Trophoblast cell (in vitro differentiated cells and primary cell): ENCODE data around the gene RAB44.

Experiments
- DNase-seq, 2 donors: peaks; one replicate each; pipeline ENCODE4 v3.0.0-alpha.2; 2016
- H2AFZ ChIP-seq: 2 replicates; pipeline ENCODE4 v1.6.1; 2013; ENCODE audit warnings: low read length, moderate library complexity, mild to moderate bottlenecking; ENCODE audit not compliant: insufficient read depth, poor library complexity
- H2AK5ac ChIP-seq: 2 replicates; pipeline ENCODE4 v1.6.1; 2013; ENCODE audit warnings: mild to moderate bottlenecking, low read length
- H2BK120ac ChIP-seq: 2 replicates; pipeline ENCODE4 v1.6.1; 2013; ENCODE audit warnings: low read length, mild to moderate bottlenecking, moderate library complexity; ENCODE audit not compliant: insufficient read depth, poor library complexity
- H2BK12ac ChIP-seq: 2 replicates; pipeline ENCODE4 v1.6.1; 2013; ENCODE audit warnings: mild to moderate bottlenecking, low read length, moderate library complexity
- H2BK5ac ChIP-seq: 2 replicates; pipeline ENCODE4 v1.6.1; 2013; ENCODE audit warnings: low read length, low read depth, moderate library complexity, mild to moderate bottlenecking; ENCODE audit not compliant: poor library complexity
- H3K14ac ChIP-seq: 2 replicates; pipeline ENCODE4 v1.6.1; 2013; ENCODE audit warnings: mild to moderate bottlenecking, low read length
- H3K18ac ChIP-seq: 2 replicates; pipeline ENCODE4 v1.6.1; 2013; ENCODE audit warnings: mild to moderate bottlenecking, low read length
- H3K23ac ChIP-seq: 2 replicates; pipeline ENCODE4 v1.6.1; 2013; ENCODE audit warnings: low read length
- H3K27ac ChIP-seq: 2 replicates; pipeline ENCODE4 v1.5.1; 2013; ENCODE audit warnings: low read depth, mild to moderate bottlenecking, inconsistent platforms, low read length, moderate library complexity
- H3K27me3 ChIP-seq: 2 replicates; pipeline ENCODE4 v1.6.1; 2013; ENCODE audit warnings: inconsistent platforms, mild to moderate bottlenecking, low read length, moderate library complexity; ENCODE audit not compliant: insufficient read depth
- H3K36me3 ChIP-seq, 2 experiments: 1 replicate in 1 of 2; 2 replicates in 1 of 2; pipeline ENCODE4 v1.6.1; 2013; ENCODE audit warnings: low read length in 2 of 2, mild to moderate bottlenecking in 2 of 2, moderate library complexity in 1 of 2; ENCODE audit not compliant: insufficient read depth in 2 of 2, control insufficient read depth in 1 of 2
- H3K4ac ChIP-seq: 2 replicates; pipeline ENCODE4 v1.6.1; 2013; ENCODE audit warnings: low read depth, mild to moderate bottlenecking, low read length, moderate library complexity
- H3K4me1 ChIP-seq, 2 experiments: 1 replicate in 1 of 2; 2 replicates in 1 of 2; pipeline ENCODE4 v1.6.1; 2013; ENCODE audit warnings: low read length in 2 of 2, mild to moderate bottlenecking in 2 of 2, moderate library complexity in 1 of 2; ENCODE audit not compliant: insufficient read depth in 2 of 2, control insufficient read depth in 1 of 2
- H3K4me2 ChIP-seq: 2 replicates; pipeline ENCODE4 v1.6.1; 2013; ENCODE audit warnings: inconsistent platforms, mild to moderate bottlenecking, low read length, moderate library complexity
- H3K4me3 ChIP-seq: 2 replicates; pipeline ENCODE4 v1.5.1; 2013; ENCODE audit warnings: mild to moderate bottlenecking, low read depth, low read length, inconsistent platforms
- H3K79me1 ChIP-seq: one replicate; pipeline ENCODE4 v1.6.1; 2013; ENCODE audit warnings: low read length
- H3K79me2 ChIP-seq: 2 replicates; pipeline ENCODE4 v1.6.1; 2013; ENCODE audit warnings: low read length, mild to moderate bottlenecking; ENCODE audit not compliant: control insufficient read depth, insufficient read depth, poor library complexity
- H3K9ac ChIP-seq: 2 replicates; pipeline ENCODE4 v1.6.1; 2013; ENCODE audit warnings: mild to moderate bottlenecking, low read length
- H3K9me3 ChIP-seq: 2 replicates; pipeline ENCODE4 v1.6.1; 2013; ENCODE audit warnings: low read depth, mild to moderate bottlenecking, control low read depth, inconsistent platforms, low read length; ENCODE audit not compliant: insufficient read depth
- H4K12ac ChIP-seq: 2 replicates; pipeline ENCODE4 v1.6.1; 2013; ENCODE audit warnings: low read depth, mild to moderate bottlenecking, low read length, moderate library complexity
- H4K8ac ChIP-seq: 2 replicates; pipeline ENCODE4 v1.6.1; 2013; ENCODE audit warnings: low read depth, mild to moderate bottlenecking, low read length, moderate library complexity
- H4K91ac ChIP-seq: one replicate; pipeline ENCODE4 v1.6.1; 2013; ENCODE audit warnings: low read depth, mild to moderate bottlenecking, low read length, moderate library complexity
- WGBS: extraction: QIAGEN DNeasy Blood & Tissue Kit; methylation state at CpG from one replicate; pipeline ENCODE4 v1.1.7; 2013; ENCODE audit warnings: missing lambda C conversion rate; ENCODE audit not compliant: insufficient read length, insufficient coverage; ENCODE audit errors: extremely low coverage; 5-methylcytosine and 5-hydroxymethylcytosine counted together

Gene RAB44

GRCh38 chr6:36737043-36737785 lies 39.6 kb downstream of the RAB44 start:
- Histone ChIP-seq H3K4me1 (no peaks in the 10 kb centered on the region), H3K9me3 (no peaks in the 10 kb centered on the region), H2AFZ (no peak overlapping the region), H3K4me2 (no peak overlapping the region), H3K9ac (no peak overlapping the region), H3K14ac (no peak overlapping the region), H3K23ac (no peak overlapping the region), H2BK12ac (no peak overlapping the region), H4K12ac (no peak overlapping the region), H3K4me3 (no peak overlapping the region), H3K27ac (no peak overlapping the region), H3K79me1 (no peaks in the 10 kb centered on the region), H4K8ac (no peak overlapping the region), H2BK120ac (no peak overlapping the region), H3K18ac (no peak overlapping the region), H3K79me2 (no peaks in the 10 kb centered on the region), H2AK5ac (no peak overlapping the region), H3K4ac (no peak overlapping the region), H4K91ac (no peak overlapping the region), H2BK5ac (no peak overlapping the region), H3K27me3 (no peaks in the 10 kb centered on the region), H3K36me3 (no peaks in the 10 kb centered on the region)
- WGBS: no CpG with 5 or more reads among the region's 14 CpGs
- no peak for DNase-seq

- no peak overlapping the region for H2AK5ac ChIP-seq
- no peaks in the 10 kb centered on the region for H3K4me1 ChIP-seq
These were observed 40.5 kb downstream of the RAB44 start for GRCh38 chr6:36738108-36738507.

GRCh38 chr6:36739947-36740817 lies 42.6 kb downstream of the RAB44 start:
- no peaks in the 10 kb centered on the region for H3K79me1 ChIP-seq
- H3K79me2 ChIP-seq: no peaks in the 10 kb centered on the region
- no peak overlapping the region for H3K23ac ChIP-seq
- no peak overlapping the region for H2AK5ac ChIP-seq
- H3K4me2 ChIP-seq: no peak overlapping the region
- no peak overlapping the region for H3K27ac ChIP-seq
- H2BK12ac ChIP-seq: no peak overlapping the region
- H4K8ac ChIP-seq: no peak overlapping the region
- no peak overlapping the region for H3K9ac ChIP-seq
- no peaks in the 10 kb centered on the region for H3K9me3 ChIP-seq
- H3K27me3 ChIP-seq: no peaks in the 10 kb centered on the region
- no CpG with 5 or more reads among the region's 13 CpGs for WGBS
- H3K4ac ChIP-seq: no peak overlapping the region
- no peak overlapping the region for H4K12ac ChIP-seq
- H3K36me3 ChIP-seq: no peaks in the 10 kb centered on the region
- no peak overlapping the region for H4K91ac ChIP-seq
- H2BK120ac ChIP-seq: no peak overlapping the region
- DNase-seq: no peak
- no peak overlapping the region for H2BK5ac ChIP-seq
- H3K18ac ChIP-seq: no peak overlapping the region
- no peak overlapping the region for H2AFZ ChIP-seq
- no peak overlapping the region for H3K14ac ChIP-seq
- no peaks in the 10 kb centered on the region for H3K4me1 ChIP-seq
- H3K4me3 ChIP-seq: no peak overlapping the region

More at GRCh38 chr6:36738108-36738507, 40.5 kb downstream of the RAB44 start:
- H2BK120ac ChIP-seq: no peak overlapping the region
- H4K8ac ChIP-seq: no peak overlapping the region
- H3K23ac ChIP-seq: no peak overlapping the region
- no peak overlapping the region for H3K4me2 ChIP-seq
- H3K36me3 ChIP-seq: no peaks in the 10 kb centered on the region
- no peak overlapping the region for H3K18ac ChIP-seq
- no peak overlapping the region for H2AFZ ChIP-seq
- no peaks in the 10 kb centered on the region for H3K27me3 ChIP-seq
- no peak overlapping the region for H2BK5ac ChIP-seq
- no peak overlapping the region for H3K14ac ChIP-seq
- DNase-seq: no peak
- H3K27ac ChIP-seq: no peak overlapping the region
- no peaks in the 10 kb centered on the region for H3K9me3 ChIP-seq
- H3K4me3 ChIP-seq: no peak overlapping the region
- no CpG with 5 or more reads among the region's 1 CpG for WGBS
- H4K12ac ChIP-seq: no peak overlapping the region
- H3K9ac ChIP-seq: no peak overlapping the region
- H2BK12ac ChIP-seq: no peak overlapping the region
- no peaks in the 10 kb centered on the region for H3K79me2 ChIP-seq
- no peaks in the 10 kb centered on the region for H3K79me1 ChIP-seq
- H3K4ac ChIP-seq: no peak overlapping the region
- H4K91ac ChIP-seq: no peak overlapping the region

DNA sequence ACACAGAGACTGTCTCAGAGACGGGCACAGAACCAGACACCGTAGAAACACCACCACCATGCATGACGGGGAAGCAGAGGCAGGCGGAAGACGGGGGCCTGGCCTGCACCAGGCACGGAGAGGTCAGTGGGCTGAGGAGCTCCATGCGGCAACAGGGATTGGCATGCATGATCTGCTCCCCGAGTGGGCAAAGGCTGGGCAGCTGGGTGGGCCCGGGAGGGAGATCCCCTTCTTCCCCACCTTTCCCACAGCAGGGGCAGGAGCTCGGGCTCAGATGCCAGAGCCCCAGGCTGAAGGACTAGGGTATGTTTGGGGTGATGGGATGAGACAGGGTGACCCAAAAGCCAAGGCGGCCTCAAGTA lies 43.2 kb downstream of the RAB44 start:
- Histone ChIP-seq H3K4me3 (no peak overlapping the region), H3K4me2 (no peak overlapping the region), H3K9ac (no peak overlapping the region), H3K36me3 (no peaks in the 10 kb centered on the region), H4K12ac (no peak overlapping the region), H3K14ac (no peak overlapping the region), H3K23ac (no peak overlapping the region), H2AFZ (no peak overlapping the region), H3K18ac (no peak overlapping the region), H2BK120ac (no peak overlapping the region), H4K91ac (no peak overlapping the region), H2BK12ac (no peak overlapping the region), H4K8ac (no peak overlapping the region), H2AK5ac (no peak overlapping the region), H3K27me3 (no peaks in the 10 kb centered on the region), H3K27ac (no peak overlapping the region), H3K79me2 (no peaks in the 10 kb centered on the region), H2BK5ac (no peak overlapping the region), H3K4ac (no peak overlapping the region), H3K9me3 (no peaks in the 10 kb centered on the region), H3K79me1 (no peaks in the 10 kb centered on the region), H3K4me1 (no peaks in the 10 kb centered on the region)
- no CpG with 5 or more reads among the region's 11 CpGs for WGBS
- no peak for DNase-seq
